NB4 (cell line): ENCODE data around the gene CSMD2.

Experiments used
- MAX ChIP-seq: IDR thresholded peaks from 2 replicates; pipeline ENCODE4 v1.6.1; 2011; ENCODE audit warnings: low read depth, low read length
- POLR2A ChIP-seq: IDR thresholded peaks from 2 replicates; pipeline ENCODE4 v1.6.1; 2011; ENCODE audit warnings: mild to moderate bottlenecking; ENCODE audit not compliant: insufficient read length; ENCODE audit errors: extremely low read depth
- TF ChIP-seq, protein P1 (sequence below): IDR thresholded peaks from one replicate; pipeline ENCODE4 v1.5.1; 2012; ENCODE audit warnings: low read depth, low read length

GRCh38 chr1:34143975-34144374 is 21.1 kb downstream of the CSMD2 start:
- TF ChIP-seq, protein P1, sequence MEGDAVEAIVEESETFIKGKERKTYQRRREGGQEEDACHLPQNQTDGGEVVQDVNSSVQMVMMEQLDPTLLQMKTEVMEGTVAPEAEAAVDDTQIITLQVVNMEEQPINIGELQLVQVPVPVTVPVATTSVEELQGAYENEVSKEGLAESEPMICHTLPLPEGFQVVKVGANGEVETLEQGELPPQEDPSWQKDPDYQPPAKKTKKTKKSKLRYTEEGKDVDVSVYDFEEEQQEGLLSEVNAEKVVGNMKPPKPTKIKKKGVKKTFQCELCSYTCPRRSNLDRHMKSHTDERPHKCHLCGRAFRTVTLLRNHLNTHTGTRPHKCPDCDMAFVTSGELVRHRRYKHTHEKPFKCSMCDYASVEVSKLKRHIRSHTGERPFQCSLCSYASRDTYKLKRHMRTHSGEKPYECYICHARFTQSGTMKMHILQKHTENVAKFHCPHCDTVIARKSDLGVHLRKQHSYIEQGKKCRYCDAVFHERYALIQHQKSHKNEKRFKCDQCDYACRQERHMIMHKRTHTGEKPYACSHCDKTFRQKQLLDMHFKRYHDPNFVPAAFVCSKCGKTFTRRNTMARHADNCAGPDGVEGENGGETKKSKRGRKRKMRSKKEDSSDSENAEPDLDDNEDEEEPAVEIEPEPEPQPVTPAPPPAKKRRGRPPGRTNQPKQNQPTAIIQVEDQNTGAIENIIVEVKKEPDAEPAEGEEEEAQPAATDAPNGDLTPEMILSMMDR = no peak
- TF ChIP-seq POLR2A = no peak
- TF ChIP-seq MAX = no peak
